HG02759 (cell line): ENCODE results near the gene ATP6V0D1.
"Not testable (repeated sequence)": the region's sequence is repeated elsewhere in the genome, so short reads cannot be mapped to it uniquely, and the experiment has no call there.

Experiments
- ATAC-seq: cut with Tn5 transposase; IDR thresholded peaks from one replicate; pipeline ENCODE4 v1.9.1; 2021; ENCODE audit warnings: mild to moderate bottlenecking, moderate library complexity; ENCODE audit not compliant: unreplicated experiment

The ATP6V0D1 gene

GRCh38 chr16:67429799-67430503, 51.0 kb downstream of the ATP6V0D1 start:
- no peak for ATAC-seq

GRCh38 chr16:67429053-67429798, 51.7 kb downstream of the ATP6V0D1 start:
- ATAC-seq = no peak

- no peak for ATAC-seq
Measured at GRCh38 chr16:67428146-67428731, 52.7 kb downstream of the ATP6V0D1 start.

GRCh38 chr16:67426950-67427349, 54.0 kb downstream of the ATP6V0D1 start:
- ATAC-seq = no peak

GRCh38 chr16:67426022-67426421, 54.9 kb downstream of the ATP6V0D1 start:
- no peak for ATAC-seq

GRCh38 chr16:67425580-67425979, 55.4 kb downstream of the ATP6V0D1 start:
- no peak for ATAC-seq

- ATAC-seq = no peak
Measured at GRCh38 chr16:67425061-67425460, 55.9 kb downstream of the ATP6V0D1 start.

GRCh38 chr16:67424261-67424615, 56.7 kb downstream of the ATP6V0D1 start:
- ATAC-seq = no peak

- no peak for ATAC-seq
Measured at GRCh38 chr16:67423611-67424260, 57.2 kb downstream of the ATP6V0D1 start.

- no peak for ATAC-seq
Measured at GRCh38 chr16:67423015-67423414, 57.9 kb downstream of the ATP6V0D1 start.

- no peak for ATAC-seq
Measured at GRCh38 chr16:67421030-67421429, 59.9 kb downstream of the ATP6V0D1 start.

GRCh38 chr16:67419931-67420330, 61.0 kb downstream of the ATP6V0D1 start:
- ATAC-seq = no peak

- ATAC-seq = no peak
Measured at GRCh38 chr16:67419502-67419901, 61.5 kb downstream of the ATP6V0D1 start.

- no peak for ATAC-seq
Measured at GRCh38 chr16:67417333-67418061, 63.5 kb downstream of the ATP6V0D1 start.

- ATAC-seq = peak; percentile 78
Measured at GRCh38 chr16:67415872-67416793, 64.8 kb downstream of the ATP6V0D1 start, which contains the start of gene ZDHHC1. TSS of gene ZDHHC1 (minus strand) at chr16:67416477. CDS start at chr16:67407775, 8,702 bp downstream.

GRCh38 chr16:67415421-67415820, 65.5 kb downstream of the ATP6V0D1 start:
- not testable (repeated sequence) for ATAC-seq

- ATAC-seq = no peak
Measured at GRCh38 chr16:67413978-67414911, 66.7 kb downstream of the ATP6V0D1 start.

- ATAC-seq = no peak
Measured at GRCh38 chr16:67412294-67412693, 68.7 kb downstream of the ATP6V0D1 start.

GRCh38 chr16:67411339-67411738, 69.6 kb downstream of the ATP6V0D1 start:
- no peak for ATAC-seq
